ENCODE measurements around the gene FOXO3. TPM values are rescaled to one million over a fixed set of nuclear protein-coding genes. Genes with fewer than 3 reads are reported as not detected.

FOXO3 gene
- total RNA-seq, 2 donors from 2014 or later: 108 to 144 TPM

DNA sequence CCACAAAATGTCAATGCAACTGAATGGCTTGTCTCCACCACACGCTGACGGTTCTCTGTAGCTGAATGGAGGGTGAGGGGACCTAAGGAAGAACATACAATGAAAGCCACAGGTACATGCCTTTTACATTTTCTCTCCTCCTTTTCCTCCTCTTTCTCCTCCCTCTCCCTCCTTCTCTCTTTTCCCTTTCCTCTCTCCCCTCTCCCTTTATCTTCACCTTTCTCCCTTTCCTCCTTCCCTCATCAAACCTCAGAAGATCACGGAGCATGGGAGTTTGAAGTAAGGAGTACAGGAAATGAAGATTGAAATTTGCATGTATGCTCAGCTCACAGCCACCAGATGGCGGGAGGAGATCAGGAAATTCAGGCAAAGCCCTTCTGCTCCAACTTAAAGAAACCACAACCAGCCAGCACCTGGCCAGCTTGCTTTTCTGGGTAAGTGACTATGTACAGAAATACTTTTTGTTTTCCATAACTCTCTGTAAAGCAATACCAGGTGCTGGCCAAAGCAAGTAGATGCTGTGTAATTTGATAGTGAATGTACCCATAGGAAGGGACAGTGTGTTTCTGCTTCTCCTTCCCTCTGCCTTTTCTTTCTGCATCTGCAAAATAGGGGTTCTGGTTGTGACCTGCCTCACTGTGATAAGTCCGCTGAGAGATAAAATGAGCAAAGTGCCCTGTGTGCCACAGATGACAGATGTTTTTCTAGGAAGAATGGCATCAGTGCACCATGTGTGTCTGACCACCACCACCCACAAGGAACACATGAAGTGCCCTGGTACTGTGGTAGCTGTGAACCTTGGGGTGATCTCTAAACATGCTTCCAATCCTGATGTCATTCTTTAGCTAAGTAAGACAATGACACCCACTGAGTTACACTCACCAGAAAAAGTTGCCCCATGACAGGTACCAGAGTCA is 18.6 kb upstream of the FOXO3 start:
- WGBS: 20% methylated on average over 5 of the region's 5 CpGs
- no peaks in the 10 kb centered on the region for H3K4me1 ChIP-seq (replicated peaks)
- no peaks in the 10 kb centered on the region for H3K9me3 ChIP-seq
- no peaks in the 10 kb centered on the region for H3K36me3 ChIP-seq
- H3K4me3 ChIP-seq: no peak overlapping the region
- no peaks in the 10 kb centered on the region for H3K27me3 ChIP-seq (replicated peaks; ENCODE audit: insufficient read depth)
- peak; percentile 77 for DNase-seq (ENCODE audit: low spot score)
- intact Hi-C loops (cut with DNase I): loop anchor here (1.0 to 5.0 kb wide), 4 partner anchors 241 to 530 kb away; no protein-coding TSS in a partner anchor
- peak; percentile 82 for TF ChIP-seq POLR2AphosphoS5 (IDR thresholded peaks at IDR 0.05)
- TF ChIP-seq, protein P1, sequence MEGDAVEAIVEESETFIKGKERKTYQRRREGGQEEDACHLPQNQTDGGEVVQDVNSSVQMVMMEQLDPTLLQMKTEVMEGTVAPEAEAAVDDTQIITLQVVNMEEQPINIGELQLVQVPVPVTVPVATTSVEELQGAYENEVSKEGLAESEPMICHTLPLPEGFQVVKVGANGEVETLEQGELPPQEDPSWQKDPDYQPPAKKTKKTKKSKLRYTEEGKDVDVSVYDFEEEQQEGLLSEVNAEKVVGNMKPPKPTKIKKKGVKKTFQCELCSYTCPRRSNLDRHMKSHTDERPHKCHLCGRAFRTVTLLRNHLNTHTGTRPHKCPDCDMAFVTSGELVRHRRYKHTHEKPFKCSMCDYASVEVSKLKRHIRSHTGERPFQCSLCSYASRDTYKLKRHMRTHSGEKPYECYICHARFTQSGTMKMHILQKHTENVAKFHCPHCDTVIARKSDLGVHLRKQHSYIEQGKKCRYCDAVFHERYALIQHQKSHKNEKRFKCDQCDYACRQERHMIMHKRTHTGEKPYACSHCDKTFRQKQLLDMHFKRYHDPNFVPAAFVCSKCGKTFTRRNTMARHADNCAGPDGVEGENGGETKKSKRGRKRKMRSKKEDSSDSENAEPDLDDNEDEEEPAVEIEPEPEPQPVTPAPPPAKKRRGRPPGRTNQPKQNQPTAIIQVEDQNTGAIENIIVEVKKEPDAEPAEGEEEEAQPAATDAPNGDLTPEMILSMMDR (IDR thresholded peaks at IDR 0.05): peak; percentile 61 to 97 (median 94)
- no peak for TF ChIP-seq POLR2A (IDR thresholded peaks at IDR 0.05)
- H3K27ac ChIP-seq: no peak overlapping the region

DNA sequence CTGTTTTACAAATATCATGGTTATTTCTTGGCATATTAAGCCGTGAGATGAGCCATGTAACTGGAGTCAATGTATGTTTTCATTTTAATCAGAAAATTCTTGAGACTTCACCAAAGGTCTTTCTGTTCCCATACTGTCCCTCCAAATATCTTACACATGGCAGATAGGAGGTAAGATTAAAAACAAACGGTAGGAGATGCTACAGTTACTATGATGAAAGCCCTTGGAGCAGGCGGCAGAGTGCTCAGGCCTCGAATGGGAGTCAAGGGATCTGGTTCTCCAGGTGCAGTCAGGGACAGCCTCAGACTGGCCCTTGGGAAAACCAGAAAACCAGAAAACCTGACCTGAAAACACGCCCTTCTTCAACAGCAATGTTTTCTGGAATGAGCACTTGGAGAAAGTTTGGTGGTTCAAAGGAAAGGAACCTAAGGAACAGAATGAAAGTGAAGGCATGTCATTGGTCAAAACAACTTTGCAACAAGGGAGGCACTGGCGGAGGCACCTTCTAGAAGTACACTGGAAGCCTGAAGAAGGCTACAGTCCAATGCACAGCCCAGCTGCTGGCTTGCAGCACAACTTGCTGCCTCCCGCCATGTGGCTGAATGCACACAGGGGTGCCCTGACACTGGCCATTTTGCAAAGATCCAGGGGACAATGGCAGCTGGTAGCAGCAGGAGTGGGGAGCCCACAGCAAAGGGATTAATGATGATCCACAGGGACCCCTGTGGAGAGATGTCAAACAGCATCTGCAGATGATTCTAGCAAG is 17.4 kb upstream of the FOXO3 start:
- H3K27me3 ChIP-seq (replicated peaks; ENCODE audit: insufficient read depth): no peaks in the 10 kb centered on the region
- 87% methylated on average over 7 of the region's 7 CpGs for WGBS
- H3K36me3 ChIP-seq: no peaks in the 10 kb centered on the region
- H3K4me1 ChIP-seq (replicated peaks): no peaks in the 10 kb centered on the region
- H3K4me3 ChIP-seq: no peak overlapping the region
- intact Hi-C loops (cut with DNase I): loop anchor here (2.0 to 5.0 kb wide), 2 partner anchors 239 to 529 kb away; no protein-coding TSS in a partner anchor
- H3K27ac ChIP-seq: no peak overlapping the region
- no peak for DNase-seq (ENCODE audit: low spot score)
- no peaks in the 10 kb centered on the region for H3K9me3 ChIP-seq
- no peak for TF ChIP-seq POLR2A (IDR thresholded peaks at IDR 0.05)
- TF ChIP-seq, protein P1 (IDR thresholded peaks at IDR 0.05): no peak

DNA sequence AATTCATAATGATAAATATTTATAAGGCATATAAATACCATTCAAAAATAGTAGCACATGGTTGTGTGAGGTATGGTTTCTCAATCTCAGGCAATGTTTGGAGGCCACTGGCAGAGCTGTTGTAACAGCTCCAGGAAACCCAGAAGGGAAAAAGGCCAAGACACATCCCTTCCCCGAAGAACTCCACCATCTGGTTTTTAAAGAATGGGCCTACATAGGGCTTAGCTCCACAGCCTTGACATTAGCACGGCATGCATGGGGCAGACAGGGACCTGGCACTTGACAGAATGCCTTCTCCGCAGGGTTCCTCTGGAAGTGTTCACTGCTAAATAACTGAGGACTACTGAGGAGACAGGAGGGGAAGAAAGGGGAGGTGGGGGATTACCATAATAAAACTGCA is 16.1 kb upstream of the FOXO3 start:
- TF ChIP-seq, protein P1 (IDR thresholded peaks at IDR 0.05): no peak
- TF ChIP-seq POLR2AphosphoS5 (IDR thresholded peaks at IDR 0.05) (no peak), POLR2A (IDR thresholded peaks at IDR 0.05) (no peak)
- H3K27me3 ChIP-seq (replicated peaks; ENCODE audit: insufficient read depth): no peaks in the 10 kb centered on the region
- no peak for DNase-seq (ENCODE audit: low spot score)
- intact Hi-C loops (cut with DNase I): loop anchor here (5.0 kb wide), 1 partner anchor 528 kb away; no protein-coding TSS in a partner anchor
- no peak overlapping the region for H3K4me3 ChIP-seq
- no peak overlapping the region for H3K27ac ChIP-seq
- WGBS: 40% methylated on average over 3 of the region's 3 CpGs
- H3K36me3 ChIP-seq: no peaks in the 10 kb centered on the region
- H3K4me1 ChIP-seq (replicated peaks): no peaks in the 10 kb centered on the region
- H3K9me3 ChIP-seq: no peaks in the 10 kb centered on the region

DNA sequence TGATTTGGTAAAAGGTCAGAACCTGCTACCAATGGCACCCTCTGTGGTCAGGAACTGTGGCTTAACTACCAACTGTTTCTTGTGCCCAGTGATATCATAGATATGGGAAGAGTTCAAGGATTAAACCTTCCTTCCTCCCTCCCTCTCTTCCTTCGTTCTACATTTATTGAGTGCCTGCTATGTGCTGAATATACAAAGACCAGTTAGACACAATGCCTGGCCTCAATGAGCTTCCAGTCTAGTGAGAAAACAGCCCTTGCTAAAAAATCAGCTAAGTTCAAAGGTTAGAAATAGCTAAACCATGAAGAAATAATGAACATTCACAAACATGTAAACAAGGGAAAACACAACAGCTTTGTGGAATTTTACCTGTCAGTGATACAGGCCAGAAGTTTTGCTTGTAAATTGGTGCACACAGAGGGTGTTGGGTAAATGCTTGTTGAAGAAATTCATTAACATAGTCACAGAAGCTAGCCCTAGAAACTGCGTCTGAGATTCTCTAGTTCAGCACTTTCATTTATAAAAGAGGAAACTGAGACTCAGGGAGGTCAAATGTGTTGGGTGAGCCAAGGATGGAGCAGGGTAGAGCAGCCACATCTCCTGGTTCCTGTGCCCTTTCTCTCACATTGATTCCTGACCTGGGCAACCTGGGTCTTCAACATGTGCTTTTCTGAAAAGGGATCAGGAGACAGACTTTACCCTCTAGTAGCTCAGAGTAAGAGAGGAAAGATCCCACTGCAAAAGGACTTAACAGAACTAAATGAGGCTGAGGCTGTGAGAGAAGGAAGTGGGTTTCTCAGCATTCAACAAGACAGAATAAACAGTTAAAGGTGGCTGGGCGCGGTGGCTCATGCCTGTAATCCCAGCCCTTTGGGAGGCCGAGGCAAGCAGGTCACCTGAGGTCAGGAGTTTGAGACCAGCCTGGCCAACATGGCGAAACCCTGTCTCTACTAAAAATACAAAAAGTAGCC is 14.4 kb upstream of the FOXO3 start:
- 83% methylated on average over 6 of the region's 6 CpGs for WGBS
- intact Hi-C loops (cut with DNase I): no loop called here
- Histone ChIP-seq H3K4me1 (replicated peaks) (no peaks in the 10 kb centered on the region), H3K9me3 (no peaks in the 10 kb centered on the region), H3K27me3 (replicated peaks; ENCODE audit: insufficient read depth) (no peaks in the 10 kb centered on the region), H3K36me3 (no peaks in the 10 kb centered on the region), H3K27ac (no peak overlapping the region), H3K4me3 (no peak overlapping the region)
- DNase-seq (ENCODE audit: low spot score): no peak
- TF ChIP-seq POLR2A (IDR thresholded peaks at IDR 0.05) (no peak), POLR2AphosphoS5 (IDR thresholded peaks at IDR 0.05) (no peak)
- TF ChIP-seq, protein P1 (IDR thresholded peaks at IDR 0.05): no peak

All from prostate gland (tissue), 2 donors.